ENCODE data around the gene RWDD2A.

The RWDD2A gene

DNA sequence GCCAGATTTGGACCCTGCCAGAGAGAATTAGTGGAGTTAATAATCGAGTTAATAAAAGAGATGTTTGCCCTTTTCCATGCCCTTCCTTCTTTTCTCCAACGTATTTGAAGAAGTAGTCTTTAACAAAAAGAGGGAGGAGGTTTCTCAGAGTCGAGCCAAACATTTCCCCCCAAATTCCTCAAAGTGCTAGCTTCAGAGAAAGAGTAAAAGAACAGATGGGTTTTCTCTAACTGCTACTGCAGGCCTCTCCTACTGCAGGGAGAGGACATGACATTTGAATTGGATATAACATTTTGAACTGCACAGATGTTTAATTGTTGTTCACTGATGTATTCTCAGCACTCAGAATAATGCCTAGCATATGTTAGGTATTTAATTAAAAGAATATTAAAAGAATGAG is 25.5 kb downstream of the RWDD2A start:
- DNase-seq (ENCODE audit: extremely low read depth, low read depth) = no peak
- TF ChIP-seq, protein P1, sequence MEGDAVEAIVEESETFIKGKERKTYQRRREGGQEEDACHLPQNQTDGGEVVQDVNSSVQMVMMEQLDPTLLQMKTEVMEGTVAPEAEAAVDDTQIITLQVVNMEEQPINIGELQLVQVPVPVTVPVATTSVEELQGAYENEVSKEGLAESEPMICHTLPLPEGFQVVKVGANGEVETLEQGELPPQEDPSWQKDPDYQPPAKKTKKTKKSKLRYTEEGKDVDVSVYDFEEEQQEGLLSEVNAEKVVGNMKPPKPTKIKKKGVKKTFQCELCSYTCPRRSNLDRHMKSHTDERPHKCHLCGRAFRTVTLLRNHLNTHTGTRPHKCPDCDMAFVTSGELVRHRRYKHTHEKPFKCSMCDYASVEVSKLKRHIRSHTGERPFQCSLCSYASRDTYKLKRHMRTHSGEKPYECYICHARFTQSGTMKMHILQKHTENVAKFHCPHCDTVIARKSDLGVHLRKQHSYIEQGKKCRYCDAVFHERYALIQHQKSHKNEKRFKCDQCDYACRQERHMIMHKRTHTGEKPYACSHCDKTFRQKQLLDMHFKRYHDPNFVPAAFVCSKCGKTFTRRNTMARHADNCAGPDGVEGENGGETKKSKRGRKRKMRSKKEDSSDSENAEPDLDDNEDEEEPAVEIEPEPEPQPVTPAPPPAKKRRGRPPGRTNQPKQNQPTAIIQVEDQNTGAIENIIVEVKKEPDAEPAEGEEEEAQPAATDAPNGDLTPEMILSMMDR (IDR thresholded peaks at IDR 0.05; ENCODE audit: low read depth, low read length, missing control alignments) = no peak
- H3K4me3 ChIP-seq (replicated peaks; ENCODE audit: low read depth, low read length) = no peak overlapping the region

DNA sequence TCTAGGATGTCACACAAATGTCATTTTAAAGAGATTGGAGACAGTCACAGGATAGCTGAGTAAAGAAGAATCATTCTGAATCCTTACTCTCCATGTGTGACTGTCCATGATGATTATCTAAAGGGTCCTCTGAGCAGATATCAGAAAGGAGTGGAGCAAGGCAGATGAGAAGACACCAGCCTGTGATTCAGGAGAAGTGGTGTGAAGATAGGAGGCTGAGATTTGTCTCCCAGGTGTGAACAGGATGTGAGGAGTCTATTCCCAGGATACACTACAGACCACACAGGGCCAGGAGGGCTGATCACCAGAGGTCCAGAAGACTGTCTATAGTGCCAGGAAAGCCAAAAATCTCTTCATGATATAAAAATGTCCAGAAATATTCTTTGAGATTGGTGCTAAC is 27.0 kb downstream of the RWDD2A start:
- TF ChIP-seq, protein P1 (IDR thresholded peaks at IDR 0.05; ENCODE audit: low read depth, low read length, missing control alignments) = no peak
- no peak overlapping the region for H3K4me3 ChIP-seq (replicated peaks; ENCODE audit: low read depth, low read length)
- DNase-seq (ENCODE audit: extremely low read depth, low read depth) = no peak

DNA sequence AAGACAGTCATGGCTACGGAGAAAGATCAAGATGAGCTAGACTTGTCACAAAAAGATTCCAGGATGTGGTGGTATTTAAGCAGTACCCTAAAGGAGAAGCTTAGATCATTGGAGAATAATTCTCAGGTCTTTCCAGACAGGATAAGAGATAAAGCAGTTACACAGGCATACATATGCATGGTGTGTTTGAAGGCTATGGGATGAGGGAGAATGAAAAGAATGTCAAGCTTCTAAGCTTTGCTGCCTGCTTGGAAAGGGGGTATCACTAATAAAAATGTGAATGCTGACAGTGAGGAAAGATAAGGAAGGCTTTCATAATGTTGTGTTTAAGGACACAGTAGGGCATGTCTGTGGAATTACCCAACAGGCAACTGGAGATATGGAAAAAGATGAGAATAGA is 28.1 kb downstream of the RWDD2A start:
- H3K4me3 ChIP-seq (replicated peaks; ENCODE audit: low read depth, low read length) = no peak overlapping the region
- no peak for DNase-seq (ENCODE audit: extremely low read depth, low read depth)
- TF ChIP-seq, protein P1 (IDR thresholded peaks at IDR 0.05; ENCODE audit: low read depth, low read length, missing control alignments) = no peak

DNA sequence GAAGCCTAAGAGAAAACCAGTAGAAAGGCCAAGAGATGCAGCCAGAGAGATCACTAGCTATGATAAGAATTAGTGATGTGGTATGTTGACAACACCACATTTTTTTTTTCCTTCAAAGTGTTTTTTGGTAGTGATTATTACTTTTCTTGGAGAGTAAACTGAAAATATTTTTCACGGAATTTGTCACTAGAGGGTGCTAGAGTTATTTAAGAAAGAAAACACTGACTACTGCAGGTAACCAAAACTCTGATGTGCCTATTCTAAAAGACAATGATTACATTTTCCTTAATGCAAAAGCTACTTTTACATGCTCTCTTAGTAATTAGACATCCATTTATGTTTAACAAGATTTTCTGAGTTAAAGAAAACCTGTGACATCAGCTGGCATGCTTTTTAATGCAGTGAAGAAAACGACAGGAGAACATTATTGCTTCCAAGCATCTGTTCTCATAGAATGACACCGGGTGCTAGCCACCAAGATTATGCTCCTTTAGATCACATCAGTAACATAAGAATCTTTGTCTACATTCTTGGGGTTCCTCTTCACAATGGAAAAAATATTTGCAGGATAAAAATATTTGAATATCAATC is 28.8 kb downstream of the RWDD2A start:
- TF ChIP-seq, protein P1 (IDR thresholded peaks at IDR 0.05; ENCODE audit: low read depth, low read length, missing control alignments) = peak; percentile 29
- H3K4me3 ChIP-seq (replicated peaks; ENCODE audit: low read depth, low read length) = no peak overlapping the region
- peak; percentile 12 for DNase-seq (ENCODE audit: extremely low read depth, low read depth)

DNA sequence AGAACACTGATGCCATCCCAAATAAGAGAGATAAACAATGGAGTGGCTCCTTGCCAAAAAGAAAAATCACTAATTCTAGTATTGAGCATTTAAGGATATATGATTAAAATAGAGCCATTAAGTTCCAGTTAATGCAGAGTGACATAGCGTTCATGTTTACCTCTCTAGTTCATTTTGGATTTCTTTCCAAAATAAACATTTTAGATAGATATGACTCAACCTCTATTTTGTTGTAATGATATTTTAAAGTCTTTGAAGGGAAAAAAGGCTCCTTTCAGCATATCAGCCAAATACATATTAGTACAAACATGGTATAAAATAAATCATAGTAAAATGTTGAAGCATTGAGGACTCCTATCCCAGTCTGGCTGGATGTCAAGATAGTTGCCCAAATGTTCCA is 33.4 kb downstream of the RWDD2A start:
- H3K4me3 ChIP-seq (replicated peaks; ENCODE audit: low read depth, low read length) = no peak overlapping the region
- no peak for DNase-seq (ENCODE audit: extremely low read depth, low read depth)
- TF ChIP-seq, protein P1 (IDR thresholded peaks at IDR 0.05; ENCODE audit: low read depth, low read length, missing control alignments) = no peak

DNA sequence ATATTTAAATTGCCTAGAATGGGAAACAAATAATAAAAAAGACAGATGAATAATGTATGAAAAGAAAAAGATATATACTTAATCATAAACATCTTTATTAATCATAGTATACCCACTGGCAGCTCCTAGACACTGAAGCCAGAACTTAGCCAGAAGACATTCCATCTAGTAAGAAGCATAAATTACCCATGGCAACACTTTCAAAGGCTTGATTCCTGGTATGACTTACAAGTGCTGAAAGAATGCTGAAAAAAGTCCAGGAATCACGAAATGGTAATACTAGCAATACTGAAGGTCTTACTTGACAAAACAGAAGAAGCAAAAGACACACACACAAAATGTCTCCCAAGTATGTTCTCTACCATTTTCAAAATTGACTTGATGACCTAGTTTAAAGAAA is 38.0 kb downstream of the RWDD2A start:
- DNase-seq (ENCODE audit: extremely low read depth, low read depth) = no peak
- H3K4me3 ChIP-seq (replicated peaks; ENCODE audit: low read depth, low read length) = no peak overlapping the region
- TF ChIP-seq, protein P1 (IDR thresholded peaks at IDR 0.05; ENCODE audit: low read depth, low read length, missing control alignments) = no peak

DNA sequence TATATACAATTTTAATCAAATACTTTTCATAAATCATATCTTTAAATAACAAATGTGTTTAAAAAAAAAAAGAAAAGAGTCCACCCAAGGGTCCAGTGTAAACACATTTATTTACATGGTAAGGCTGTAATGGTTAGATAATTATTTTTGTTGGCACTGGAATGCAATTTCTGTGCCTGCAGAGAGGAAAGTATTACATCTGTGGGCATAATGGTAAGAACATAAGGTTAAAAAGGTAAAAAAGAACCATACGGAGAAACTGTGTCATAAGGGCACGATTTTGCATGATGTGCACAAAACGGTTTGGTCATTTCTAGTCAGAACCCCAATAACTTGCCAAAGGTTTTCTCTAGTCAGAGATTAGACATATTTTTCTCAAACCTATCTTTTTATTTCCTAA is 54.3 kb downstream of the RWDD2A start:
- no peak overlapping the region for H3K4me3 ChIP-seq (replicated peaks; ENCODE audit: low read depth, low read length)
- no peak for DNase-seq (ENCODE audit: extremely low read depth, low read depth)
- TF ChIP-seq, protein P1 (IDR thresholded peaks at IDR 0.05; ENCODE audit: low read depth, low read length, missing control alignments) = no peak
